SKM-1 treated with dmso at 0.1 percent for 144 hours (cell line): Measurements from ENCODE around the gene PTPN5.
"Not testable (repeated sequence)": the region's sequence is repeated elsewhere in the genome, so short reads cannot be mapped to it uniquely, and the experiment has no call there.

ENCODE experiments used
- DNase-seq: peaks from one replicate; lab custom pipeline; 2025; ENCODE audit not compliant: unreplicated experiment; lab: John Stamatoyannopoulos, UW

The PTPN5 gene

DNA sequence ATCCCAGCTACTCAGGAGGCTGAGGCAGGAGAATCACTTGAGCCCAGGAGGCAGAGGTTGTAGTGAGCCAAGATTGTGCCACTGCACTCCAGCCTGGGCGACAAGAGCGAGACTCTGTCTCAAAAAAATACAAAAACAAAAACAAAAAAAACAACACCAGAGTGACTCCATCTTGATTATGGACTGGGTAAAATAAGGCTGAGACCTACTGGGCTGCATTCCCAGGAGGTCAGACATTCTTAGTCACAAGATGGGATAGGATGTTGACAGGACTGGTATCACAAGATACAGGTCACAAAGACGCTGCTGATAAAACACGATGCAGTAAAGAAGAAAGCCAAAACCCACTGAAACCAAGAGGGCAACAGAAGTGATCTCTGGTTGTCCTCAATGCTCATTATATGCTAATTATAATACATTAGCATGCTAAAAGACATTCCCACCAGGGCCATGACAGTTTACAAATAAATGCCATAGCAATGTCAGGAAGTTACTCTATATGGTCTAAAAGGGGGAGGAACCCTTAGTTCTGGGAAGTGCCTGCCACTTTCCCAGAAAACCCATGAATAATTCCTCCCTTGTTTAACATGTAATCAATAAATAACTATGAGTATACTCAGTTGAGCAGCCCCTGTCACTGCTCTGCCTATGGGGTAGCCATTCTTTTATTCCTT is 100.0 kb downstream of the PTPN5 start:
- not testable (repeated sequence) for DNase-seq

DNA sequence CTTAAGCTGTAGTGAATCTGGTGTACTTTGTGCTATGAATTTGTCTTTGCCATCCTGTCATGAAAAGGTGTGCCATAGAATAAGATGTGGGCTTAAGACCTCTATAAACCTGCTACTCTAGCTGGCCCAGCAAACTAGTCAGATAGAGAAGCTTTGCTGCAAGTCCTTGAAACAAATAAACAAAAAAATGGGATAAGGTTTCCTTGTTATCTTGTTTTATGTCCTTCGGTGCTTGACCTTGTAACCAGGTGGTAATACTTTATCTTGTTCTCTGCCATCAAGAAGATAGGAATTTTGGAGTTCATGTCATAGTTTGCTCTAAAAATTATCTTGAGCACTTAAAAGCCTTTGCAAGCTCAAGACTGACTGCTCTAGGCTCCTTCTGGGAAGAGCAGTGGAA is 107.3 kb downstream of the PTPN5 start:
- DNase-seq = no peak

DNA sequence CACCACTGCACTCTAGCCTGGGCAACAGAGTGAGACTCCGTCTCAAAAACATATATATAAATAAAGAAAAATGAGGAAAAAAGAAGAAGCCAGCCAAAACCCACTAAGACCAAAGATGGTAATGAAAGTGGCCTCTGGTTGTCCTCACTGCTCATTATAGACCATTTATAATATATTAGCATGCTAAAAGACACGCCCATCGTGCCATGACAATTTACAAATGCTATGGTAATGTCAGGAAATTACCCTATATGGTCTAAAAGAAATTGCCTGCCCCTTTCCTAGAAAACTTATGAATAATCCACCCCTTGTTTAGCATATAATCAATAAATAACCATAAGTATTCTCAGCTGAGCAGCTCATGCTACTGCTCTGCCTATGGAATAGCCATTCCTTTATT is 109.1 kb downstream of the PTPN5 start:
- DNase-seq = no peak

DNA sequence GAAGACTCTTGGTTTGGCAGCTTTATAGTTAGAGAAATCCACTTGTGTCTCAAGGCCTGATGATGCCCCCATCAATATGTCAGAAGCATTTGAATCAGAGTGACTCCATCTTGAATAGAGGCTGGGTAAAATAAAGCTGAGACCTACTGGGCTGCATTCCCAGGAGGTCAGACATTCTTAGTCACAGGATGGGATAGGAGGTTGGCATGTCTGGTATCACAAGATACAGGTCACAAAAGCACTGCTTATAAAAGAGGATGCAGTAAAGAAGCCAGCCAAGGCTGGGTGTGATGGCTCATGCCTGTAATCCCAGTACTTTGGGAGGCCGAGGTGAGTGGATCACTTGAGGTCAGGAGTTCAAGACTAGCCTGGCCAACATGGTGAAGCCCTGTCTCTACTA is 109.6 kb downstream of the PTPN5 start:
- DNase-seq = not testable (repeated sequence)
